Lower leg skin (tissue), 4 donors: ENCODE results near the gene ZNF414. TPM values are rescaled to one million over a fixed set of nuclear protein-coding genes. Genes with fewer than 3 reads are reported as not detected.

Experiments used
- DNase-seq, 2 donors: peaks; one replicate each; pipeline ENCODE4 v3.0.0-alpha.2; 2019; ENCODE audit warnings: low spot score in 2 of 2
- H3K4me3 ChIP-seq: fragments of 200-600 bp; sonication (generic); 2 replicates; pipeline ENCODE4 v1.5.1; 2017; ENCODE audit warnings: mild to moderate bottlenecking, low read depth; ENCODE audit not compliant: poor library complexity, severe bottlenecking
- POLR2A ChIP-seq, 2 donors: fragments of 450-650 bp; IDR thresholded peaks; one replicate each; pipeline ENCODE4 v1.6.1; 2016 to 2017; ENCODE audit warnings: antibody characterized with exemption in 2 of 2, mild to moderate bottlenecking in 1 of 2, moderate library complexity in 1 of 2
- WGBS, 2 donors: methylation state at CpG; one replicate each; pipeline ENCODE4 v1.1.5; 2018; 5-methylcytosine and 5-hydroxymethylcytosine counted together
- intact Hi-C: fragments of 100-400 bp; cut with DNase I; formaldehyde crosslinking; loops from one replicate; pipeline ENCODE4 v1.15.0; 2023; ENCODE audit warnings: low total_unique reads
- total RNA-seq, 4 donors: library from RNA; depleted of rRNA; stranded (reverse); fragments of >200 nt; gene quantifications; one replicate each; pipeline ENCODE4 v1.1.0, GENCODE V29; 2016
- TF ChIP-seq, protein P1 (sequence below), 3 donors: fragments of 450-650 bp; IDR thresholded peaks; one replicate each; pipeline ENCODE4 v1.5.1; 2016; ENCODE audit warnings: antibody characterized with exemption in 3 of 3, mild to moderate bottlenecking in 3 of 3, moderate library complexity in 2 of 3

ZNF414 gene
- total RNA-seq, 4 donors from 2014 or later: 14.8 to 42.2 (median 18.8) TPM

DNA sequence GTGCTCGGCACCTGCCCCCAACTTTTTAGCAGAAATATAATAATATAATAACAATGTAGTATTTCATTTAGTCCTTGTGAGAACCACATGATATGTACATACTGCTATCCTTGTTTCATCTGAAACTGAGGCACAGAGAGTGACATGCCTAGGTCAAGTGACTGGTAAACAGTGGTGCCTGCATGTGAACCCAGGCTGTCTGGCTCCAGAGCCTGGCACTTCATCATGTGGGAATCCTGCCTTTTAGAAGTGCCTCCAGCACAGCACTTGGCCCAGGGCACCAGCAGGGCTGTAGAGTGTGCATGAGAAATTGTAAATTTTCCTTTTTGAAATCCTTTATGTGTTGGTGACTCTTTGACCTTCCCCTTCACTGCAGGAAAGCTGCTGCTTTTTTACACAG lies 39.0 kb downstream of the ZNF414 start:
- no peak overlapping the region for H3K4me3 ChIP-seq
- TF ChIP-seq POLR2A (IDR thresholded peaks at IDR 0.05): no peak
- TF ChIP-seq, protein P1, sequence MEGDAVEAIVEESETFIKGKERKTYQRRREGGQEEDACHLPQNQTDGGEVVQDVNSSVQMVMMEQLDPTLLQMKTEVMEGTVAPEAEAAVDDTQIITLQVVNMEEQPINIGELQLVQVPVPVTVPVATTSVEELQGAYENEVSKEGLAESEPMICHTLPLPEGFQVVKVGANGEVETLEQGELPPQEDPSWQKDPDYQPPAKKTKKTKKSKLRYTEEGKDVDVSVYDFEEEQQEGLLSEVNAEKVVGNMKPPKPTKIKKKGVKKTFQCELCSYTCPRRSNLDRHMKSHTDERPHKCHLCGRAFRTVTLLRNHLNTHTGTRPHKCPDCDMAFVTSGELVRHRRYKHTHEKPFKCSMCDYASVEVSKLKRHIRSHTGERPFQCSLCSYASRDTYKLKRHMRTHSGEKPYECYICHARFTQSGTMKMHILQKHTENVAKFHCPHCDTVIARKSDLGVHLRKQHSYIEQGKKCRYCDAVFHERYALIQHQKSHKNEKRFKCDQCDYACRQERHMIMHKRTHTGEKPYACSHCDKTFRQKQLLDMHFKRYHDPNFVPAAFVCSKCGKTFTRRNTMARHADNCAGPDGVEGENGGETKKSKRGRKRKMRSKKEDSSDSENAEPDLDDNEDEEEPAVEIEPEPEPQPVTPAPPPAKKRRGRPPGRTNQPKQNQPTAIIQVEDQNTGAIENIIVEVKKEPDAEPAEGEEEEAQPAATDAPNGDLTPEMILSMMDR (IDR thresholded peaks at IDR 0.05): no peak
- intact Hi-C loops: no loop called here
- 93 to 100% methylated on average over 1 of the region's 1 CpG for WGBS, 2 donors
- no peak for DNase-seq

DNA sequence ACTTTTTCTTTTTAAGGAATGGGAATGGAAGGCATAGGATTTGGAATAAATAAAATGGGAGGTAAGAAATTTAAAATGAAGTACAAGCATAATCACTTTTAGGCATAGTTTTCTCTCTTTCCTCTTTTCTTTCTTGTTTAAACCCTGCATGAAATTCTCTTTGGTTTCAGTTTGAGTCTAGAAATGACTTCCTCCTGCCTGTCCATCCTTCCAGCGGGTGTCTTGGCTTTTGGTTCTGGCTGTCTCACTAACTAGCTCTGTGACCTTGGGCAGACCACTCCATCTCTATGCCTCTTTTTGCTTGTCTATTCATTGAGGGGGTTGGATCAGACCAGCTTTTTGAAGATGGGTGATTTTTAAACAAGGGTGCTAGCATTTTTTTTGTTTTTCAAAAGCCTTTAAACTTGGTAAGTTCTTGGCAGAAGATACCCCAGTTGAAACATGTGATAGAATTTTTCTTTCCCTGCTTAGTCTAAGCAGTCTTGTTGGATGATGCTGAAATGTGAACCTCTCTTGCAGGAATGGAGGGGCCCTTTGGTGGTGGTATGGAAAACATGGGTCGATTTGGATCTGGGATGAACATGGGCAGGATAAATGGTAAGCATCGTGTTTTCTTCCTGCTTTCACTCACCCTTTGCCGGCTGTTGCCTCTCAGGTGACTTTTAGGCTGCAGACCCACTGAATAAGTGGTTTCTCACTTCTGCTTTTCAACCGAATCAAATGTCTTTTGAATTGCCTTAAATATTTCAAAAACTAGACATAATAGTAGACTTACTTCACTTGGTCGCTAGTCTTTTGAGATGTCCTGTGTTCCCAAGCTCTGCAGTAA lies 40.1 kb downstream of the ZNF414 start:
- no peak for DNase-seq
- intact Hi-C loops: no loop called here
- TF ChIP-seq POLR2A (IDR thresholded peaks at IDR 0.05): no peak
- TF ChIP-seq, protein P1 (IDR thresholded peaks at IDR 0.05): no peak
- WGBS, 2 donors: 71 to 81% methylated on average over 6 of the region's 6 CpGs
- H3K4me3 ChIP-seq: no peak overlapping the region

DNA sequence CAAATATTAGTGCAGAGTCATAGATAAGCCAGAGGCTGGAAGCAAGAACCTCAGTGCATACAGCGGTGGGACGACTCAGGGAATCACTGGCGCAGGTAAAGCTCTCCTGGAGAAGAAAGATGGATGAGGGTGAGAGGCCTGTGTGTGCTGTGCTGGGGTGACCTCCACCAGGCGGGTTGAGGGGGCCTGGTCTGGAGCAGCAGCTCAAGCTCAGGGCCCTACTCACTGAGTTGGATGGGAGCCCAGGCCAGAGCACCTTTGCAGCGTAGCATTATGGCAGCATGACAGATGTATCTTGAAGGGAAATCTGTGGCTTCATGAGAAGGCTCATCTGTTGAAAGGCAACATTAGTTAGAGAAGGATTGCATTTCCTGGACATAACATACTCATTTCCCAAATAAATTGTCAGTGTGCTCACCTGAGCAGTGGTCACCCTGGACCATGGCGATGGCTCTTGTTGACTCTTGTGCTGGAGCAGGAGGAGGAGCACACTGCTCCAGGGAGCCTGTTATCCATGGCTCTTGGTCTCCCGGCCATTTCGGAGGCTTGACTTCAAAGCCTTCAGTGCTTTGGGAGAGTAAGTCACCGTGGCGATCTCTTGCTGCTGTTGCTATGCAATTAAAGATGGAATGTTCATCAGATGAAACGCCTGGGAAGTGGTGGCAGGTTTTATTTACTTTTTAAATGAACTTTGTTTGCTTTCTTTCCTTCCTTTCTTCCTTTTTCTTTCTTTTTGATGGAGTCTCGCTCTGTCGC lies 44.2 kb downstream of the ZNF414 start:
- TF ChIP-seq, protein P1 (IDR thresholded peaks at IDR 0.05): no peak
- no peak for DNase-seq
- 88 to 91% methylated on average over 13 of the region's 13 CpGs for WGBS, 2 donors
- no peak overlapping the region for H3K4me3 ChIP-seq
- intact Hi-C loops: no loop called here

DNA sequence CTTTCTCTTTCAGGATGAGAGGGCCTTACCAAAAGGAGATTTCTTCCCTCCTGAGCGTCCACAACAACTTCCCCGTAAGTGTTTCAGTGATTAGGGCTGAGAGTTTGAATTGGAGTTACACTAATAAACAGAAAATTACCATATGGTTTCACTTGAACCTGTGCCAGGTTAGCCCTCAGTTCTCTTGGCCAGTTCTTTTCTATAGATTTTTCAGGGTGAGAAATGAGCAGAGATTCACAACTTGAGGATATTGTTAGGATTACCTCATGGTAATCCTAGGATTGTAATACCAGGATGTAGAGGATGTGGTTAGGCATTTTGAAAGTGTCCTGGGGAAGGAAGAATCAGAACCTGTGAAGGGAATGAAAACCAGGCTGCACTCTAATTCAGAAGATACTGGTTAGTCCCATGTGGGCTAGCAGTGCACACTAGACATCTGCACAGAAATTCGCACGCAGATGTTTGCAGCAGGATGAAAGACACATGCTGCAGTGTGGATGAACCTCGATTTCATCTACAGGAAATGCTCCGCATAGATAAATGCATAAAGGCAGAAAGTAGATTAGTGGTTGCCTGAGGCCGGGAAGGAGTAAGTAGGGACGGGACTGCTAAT lies 45.1 kb downstream of the ZNF414 start:
- no peak for DNase-seq
- H3K4me3 ChIP-seq: no peak overlapping the region
- intact Hi-C loops: no loop called here
- 81 to 85% methylated on average over 8 of the region's 8 CpGs for WGBS, 2 donors
- TF ChIP-seq POLR2A (IDR thresholded peaks at IDR 0.05): no peak
- TF ChIP-seq, protein P1 (IDR thresholded peaks at IDR 0.05): no peak

DNA sequence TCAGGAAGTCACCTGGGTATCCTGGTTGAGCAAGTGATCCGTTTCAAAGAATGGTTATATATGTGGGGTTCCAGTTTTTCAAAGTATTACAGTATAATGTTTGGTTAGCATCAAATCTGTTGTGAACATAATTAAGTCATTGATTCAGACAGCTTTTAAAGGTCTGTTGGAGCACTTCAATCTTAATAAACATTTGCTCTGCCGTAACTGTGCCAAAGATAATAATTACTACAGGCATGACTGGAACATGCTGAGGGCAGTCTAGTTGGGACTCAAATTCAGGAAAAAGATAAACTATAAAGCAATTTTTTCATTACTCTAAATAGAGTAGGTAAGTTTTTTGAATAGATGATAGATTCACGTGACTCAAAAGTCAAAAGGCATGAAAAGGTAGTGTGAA lies 45.8 kb downstream of the ZNF414 start:
- 74 to 88% methylated on average over 3 of the region's 3 CpGs for WGBS, 2 donors
- TF ChIP-seq POLR2A (IDR thresholded peaks at IDR 0.05): no peak
- TF ChIP-seq, protein P1 (IDR thresholded peaks at IDR 0.05): no peak

More for the DNA sequence above, 45.8 kb downstream of the ZNF414 start:
- intact Hi-C loops: no loop called here
- no peak overlapping the region for H3K4me3 ChIP-seq
- no peak for DNase-seq
